GM23248 (cell line): ENCODE data around the gene FAM168A.

ENCODE experiments used
- EZH2 ChIP-seq: fragments of 200-600 bp; sonication (generic); IDR thresholded peaks from 2 replicates; pipeline ENCODE4 v1.6.1; 2018; ENCODE audit warnings: antibody characterized with exemption, mild to moderate bottlenecking; ENCODE audit not compliant: insufficient read depth, poor library complexity, severe bottlenecking
- EZH2phosphoT487 ChIP-seq: fragments of 200-600 bp; sonication (generic); IDR thresholded peaks from 2 replicates; pipeline ENCODE4 v1.6.1; 2018; ENCODE audit warnings: antibody characterized with exemption, moderate library complexity, mild to moderate bottlenecking, low read depth; ENCODE audit not compliant: insufficient read depth

DNA sequence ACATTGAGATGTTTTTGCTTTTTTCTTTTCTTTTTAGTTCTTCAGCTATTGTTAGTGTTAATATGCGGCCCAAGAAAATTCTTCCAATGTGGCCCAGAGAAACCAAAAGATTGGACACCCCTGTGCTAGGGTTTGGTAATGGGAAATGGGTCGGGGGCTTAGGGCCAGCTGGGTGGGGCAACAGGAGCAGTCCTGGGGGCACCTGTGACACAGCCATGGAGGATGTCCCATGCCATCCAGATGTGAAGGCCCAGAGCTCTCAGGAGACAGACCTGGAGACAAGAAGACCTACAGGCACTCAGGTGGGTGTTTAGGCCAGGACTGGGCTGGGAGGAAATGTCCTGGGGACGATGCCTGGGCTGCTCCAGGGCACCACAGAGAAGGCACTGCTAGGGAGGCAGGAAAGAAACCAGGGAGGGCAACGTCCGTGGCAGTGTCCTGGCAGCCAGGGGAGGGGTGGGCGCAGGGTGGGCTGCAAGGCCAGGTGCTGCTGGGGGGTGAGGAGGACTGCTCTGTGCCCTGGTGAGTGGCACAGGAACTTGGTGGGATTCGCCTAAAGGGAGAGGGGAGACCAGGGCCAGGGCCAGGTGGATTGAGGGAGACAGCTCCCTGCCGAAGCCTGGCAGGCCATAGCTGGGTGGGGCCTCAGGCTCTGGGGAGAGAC lies 200.3 kb downstream of the FAM168A start:
- TF ChIP-seq EZH2phosphoT487: no peak
- no peak for TF ChIP-seq EZH2
